ENCODE results near the gene TRMT1. TPM values are rescaled to one million over a fixed set of nuclear protein-coding genes. Genes with fewer than 3 reads are reported as not detected.

The TRMT1 gene
- total and polyA plus RNA-seq, 4 experiments from 2014 or later: 18.0 to 78.4 (median 47.8) TPM

- peaks cover 0 to 11% of the 10 kb centered on the region in 2 donors for H3K36me3 Mint-ChIP-seq
- no peaks in the 10 kb centered on the region for H3K9me3 Mint-ChIP-seq
- H3K27ac ChIP-seq (ENCODE audit: low read depth, low read length): no peak overlapping the region
- no peak overlapping the region for H3K4me3 ChIP-seq (ENCODE audit: low read length in 2 of 2)
- peaks cover 0 to 4% (median 2%) of the 10 kb centered on the region in 4 donors for H3K4me1 Mint-ChIP-seq
- peaks cover 6% of the 10 kb centered on the region for H3K4me1 ChIP-seq (ENCODE audit: insufficient read depth, low read length)
- intact Hi-C loops (cut with micrococcal nuclease): no loop called here
- no peak for DNase-seq
- H3K36me3 ChIP-seq (ENCODE audit: insufficient read depth, low read length): peaks cover 15% of the 10 kb centered on the region
- H3K9me3 ChIP-seq (ENCODE audit: control insufficient read depth in 1 of 2, low read length in 2 of 2): no peaks in the 10 kb centered on the region
- no peaks in the 10 kb centered on the region for H3K27me3 Mint-ChIP-seq
- H3K4me3 Mint-ChIP-seq: no peak overlapping the region
- no peak overlapping the region for H3K27ac Mint-ChIP-seq
- no peaks in the 10 kb centered on the region for H3K27me3 ChIP-seq (ENCODE audit: insufficient read depth, low read length)
- POLR2A ChIA-PET (ENCODE audit: partially characterized antibody): interaction anchor here (2.7 kb wide), 1 partner anchor 11 kb away, joined by 6 read pairs; no protein-coding TSS in a partner anchor
- CTCF ChIA-PET (ENCODE audit: partially characterized antibody): interaction anchor here (0.5 to 1.7 kb wide), 2 partner anchors 16 to 132 kb away, joined by 3 to 4 read pairs; no protein-coding TSS in a partner anchor
Observed at GRCh38 chr19:13110099-13110610, 6.4 kb downstream of the TRMT1 start.

GRCh38 chr19:13109361-13110098, 7.0 kb downstream of the TRMT1 start:
- POLR2A ChIA-PET (ENCODE audit: partially characterized antibody): interaction anchor here (2.7 kb wide), 1 partner anchor 10 kb away, joined by 6 read pairs; no protein-coding TSS in a partner anchor
- H3K4me3 Mint-ChIP-seq: no peak overlapping the region

GRCh38 chr19:13104848-13105711, 11.5 kb downstream of the TRMT1 start:
- peaks cover 1 to 7% of the 10 kb centered on the region in 2 donors for H3K36me3 Mint-ChIP-seq
- peak in 2 of 5 donors; percentile 23 to 56 for DNase-seq
- intact Hi-C loops (cut with micrococcal nuclease): loop anchor here (1.0 kb wide), 1 partner anchor 11 kb away; the partner anchor contains the start of gene TRMT1

More at GRCh38 chr19:13109361-13110098, 7.0 kb downstream of the TRMT1 start:
- intact Hi-C loops (cut with micrococcal nuclease): no loop called here
- no peak for DNase-seq
- Histone ChIP-seq H3K9me3 (ENCODE audit: control insufficient read depth in 1 of 2, low read length in 2 of 2) (no peaks in the 10 kb centered on the region), H3K27me3 (ENCODE audit: insufficient read depth, low read length) (no peaks in the 10 kb centered on the region), H3K4me1 (ENCODE audit: insufficient read depth, low read length) (peaks cover 12% of the 10 kb centered on the region), H3K36me3 (ENCODE audit: insufficient read depth, low read length) (peaks cover 10% of the 10 kb centered on the region), H3K4me3 (ENCODE audit: low read length in 2 of 2) (no peak overlapping the region), H3K27ac (ENCODE audit: low read depth, low read length) (no peak overlapping the region)
- Mint-ChIP-seq H3K36me3 (peaks cover 0 to 12% of the 10 kb centered on the region in 2 donors), H3K4me1 (peaks cover 1 to 8% (median 3%) of the 10 kb centered on the region in 4 donors), H3K9me3 (no peaks in the 10 kb centered on the region), H3K27me3 (no peaks in the 10 kb centered on the region), H3K27ac (no peak overlapping the region)
- CTCF ChIA-PET (ENCODE audit: partially characterized antibody): interaction anchor here (0.7 to 1.7 kb wide), 3 partner anchors 10 to 20 kb away, joined by 3 to 4 read pairs (median 3); no protein-coding TSS in a partner anchor

DNA sequence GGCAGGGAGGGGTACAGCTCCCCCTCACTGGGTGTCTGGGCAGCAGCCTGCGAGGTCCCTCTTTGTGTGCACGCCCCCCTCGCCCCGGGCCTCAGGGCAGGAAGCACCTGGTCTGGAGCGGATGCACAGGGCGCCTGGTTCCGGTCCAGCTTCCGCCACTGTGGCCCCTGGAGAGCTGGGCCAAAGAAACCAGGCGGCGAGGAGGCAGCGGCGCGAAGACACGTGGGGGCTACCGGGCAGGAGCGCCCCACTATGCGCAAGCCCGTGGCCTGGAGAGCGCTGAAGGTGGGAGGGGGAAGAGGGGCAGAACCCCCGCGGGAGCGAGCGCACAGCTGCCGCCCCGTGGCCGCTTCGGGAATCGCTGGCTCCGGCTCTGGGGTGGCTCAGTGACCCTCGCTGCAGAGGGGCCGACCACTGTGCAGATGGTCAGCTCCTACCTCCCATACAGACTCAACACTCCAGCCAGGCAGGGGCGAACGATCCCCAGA, 12.1 kb downstream of the TRMT1 start:
- H3K36me3 Mint-ChIP-seq: peaks cover 3 to 6% of the 10 kb centered on the region in 2 donors

More at GRCh38 chr19:13104848-13105711, 11.5 kb downstream of the TRMT1 start:
- peak overlapping the region; percentile 65 to 73 for H3K4me3 ChIP-seq (ENCODE audit: low read length in 2 of 2)
- Mint-ChIP-seq H3K4me1 (peaks cover 14 to 42% (median 28%) of the 10 kb centered on the region in 4 donors), H3K9me3 (no peaks in the 10 kb centered on the region), H3K27ac (peak overlapping the region; percentile 83 to 94 (median 93)), H3K4me3 (peak overlapping the region; percentile 87 to 97 (median 92)), H3K27me3 (no peaks in the 10 kb centered on the region)
- ChIA-PET POLR2A (ENCODE audit: partially characterized antibody) (interaction anchor here (0.7 to 5.1 kb wide), 19 partner anchors 8 to 330 kb away, joined by 3 to 69 read pairs (median 5); partner anchors contain the start of genes GCDH, HOOK2, IER2 and NACC1), CTCF (ENCODE audit: partially characterized antibody) (interaction anchor here (1.0 to 4.4 kb wide), 19 partner anchors 10 to 172 kb away, joined by 3 to 40 read pairs (median 5); partner anchors contain the start of genes IER2, NACC1, STX10 and TRMT1)
- peaks cover 2% of the 10 kb centered on the region for H3K36me3 ChIP-seq (ENCODE audit: insufficient read depth, low read length)
- no peaks in the 10 kb centered on the region for H3K9me3 ChIP-seq (ENCODE audit: control insufficient read depth in 1 of 2, low read length in 2 of 2)
- H3K27me3 ChIP-seq (ENCODE audit: insufficient read depth, low read length): no peaks in the 10 kb centered on the region
- H3K27ac ChIP-seq (ENCODE audit: low read depth, low read length): peak overlapping the region; percentile 48
- H3K4me1 ChIP-seq (ENCODE audit: insufficient read depth, low read length): peaks cover 56% of the 10 kb centered on the region

GRCh38 chr19:13103581-13104359, 12.8 kb downstream of the TRMT1 start:
- Mint-ChIP-seq H3K4me3 (peak overlapping the region; percentile 87 to 97 (median 92)), H3K36me3 (peaks cover 3 to 6% of the 10 kb centered on the region in 2 donors), H3K27ac (peak overlapping the region in 5 of 7 donors; percentile 43 to 94 (median 83)), H3K9me3 (peaks cover 0 to 2% (median 0%) of the 10 kb centered on the region in 8 donors), H3K4me1 (peaks cover 19 to 55% (median 36%) of the 10 kb centered on the region in 4 donors), H3K27me3 (peaks cover 0 to 2% of the 10 kb centered on the region in 2 donors)
- CTCF ChIA-PET (ENCODE audit: partially characterized antibody): interaction anchor here (0.8 to 4.4 kb wide), 18 partner anchors 9 to 171 kb away, joined by 3 to 40 read pairs (median 6); partner anchors contain the start of genes IER2, NACC1, STX10 and TRMT1
- peaks cover 67% of the 10 kb centered on the region for H3K4me1 ChIP-seq (ENCODE audit: insufficient read depth, low read length)
- POLR2A ChIA-PET (ENCODE audit: partially characterized antibody): interaction anchor here (1.1 to 5.1 kb wide), 16 partner anchors 9 to 328 kb away, joined by 3 to 69 read pairs (median 10); partner anchors contain the start of genes GCDH, HOOK2, IER2 and NACC1
- no peaks in the 10 kb centered on the region for H3K36me3 ChIP-seq (ENCODE audit: insufficient read depth, low read length)
- H3K4me3 ChIP-seq (ENCODE audit: low read length in 2 of 2): peak overlapping the region in 1 of 2 donors; percentile 65
- intact Hi-C loops (cut with micrococcal nuclease): loop anchor here (1.0 kb wide), 1 partner anchor 13 kb away; the partner anchor contains the start of gene TRMT1
- no peaks in the 10 kb centered on the region for H3K27me3 ChIP-seq (ENCODE audit: insufficient read depth, low read length)
- H3K27ac ChIP-seq (ENCODE audit: low read depth, low read length): peak overlapping the region; percentile 62
- DNase-seq: no peak
- H3K9me3 ChIP-seq (ENCODE audit: control insufficient read depth in 1 of 2, low read length in 2 of 2): no peaks in the 10 kb centered on the region

More for the DNA sequence above, 12.1 kb downstream of the TRMT1 start:
- peak overlapping the region; percentile 48 for H3K27ac ChIP-seq (ENCODE audit: low read depth, low read length)
- Mint-ChIP-seq H3K9me3 (no peaks in the 10 kb centered on the region), H3K27me3 (no peaks in the 10 kb centered on the region), H3K4me3 (peak overlapping the region; percentile 87 to 97 (median 92)), H3K4me1 (peaks cover 18 to 49% (median 32%) of the 10 kb centered on the region in 4 donors), H3K27ac (peak overlapping the region; percentile 83 to 94 (median 93))
- H3K9me3 ChIP-seq (ENCODE audit: control insufficient read depth in 1 of 2, low read length in 2 of 2): no peaks in the 10 kb centered on the region
- no peaks in the 10 kb centered on the region for H3K27me3 ChIP-seq (ENCODE audit: insufficient read depth, low read length)
- H3K36me3 ChIP-seq (ENCODE audit: insufficient read depth, low read length): no peaks in the 10 kb centered on the region
- peak overlapping the region; percentile 65 to 73 for H3K4me3 ChIP-seq (ENCODE audit: low read length in 2 of 2)
- peak; percentile 50 to 74 (median 60) for DNase-seq
- CTCF ChIA-PET (ENCODE audit: partially characterized antibody): interaction anchor here (0.8 to 4.4 kb wide), 19 partner anchors 9 to 172 kb away, joined by 3 to 40 read pairs (median 5); partner anchors contain the start of genes IER2, NACC1, STX10 and TRMT1
- H3K4me1 ChIP-seq (ENCODE audit: insufficient read depth, low read length): peaks cover 63% of the 10 kb centered on the region
- intact Hi-C loops (cut with micrococcal nuclease): loop anchor here (1.0 kb wide), 1 partner anchor 12 kb away; the partner anchor contains the start of gene TRMT1
- POLR2A ChIA-PET (ENCODE audit: partially characterized antibody): interaction anchor here (0.7 to 5.1 kb wide), 19 partner anchors 9 to 329 kb away, joined by 3 to 69 read pairs (median 5); partner anchors contain the start of genes GCDH, HOOK2, IER2 and NACC1

All from CD4-positive, alpha-beta memory T cell (primary cell).